OCI-LY1 (cell line): ENCODE measurements around the gene TNPO2.

ENCODE experiments used
- EZH2 ChIP-seq: fragments of 200-600 bp; sonication (generic), shearing (Covaris generic); IDR thresholded peaks from 2 replicates; pipeline ENCODE4 v1.8.0; 2017; ENCODE audit warnings: borderline replicate concordance, mixed run types, mild to moderate bottlenecking, antibody characterized with exemption, low read length, moderate library complexity, mixed read lengths
- TF ChIP-seq, protein P1 (sequence below): fragments of 200-600 bp; sonication (generic), shearing (Covaris generic); IDR thresholded peaks from 2 replicates; pipeline ENCODE4 v1.5.1; 2017; ENCODE audit warnings: mild to moderate bottlenecking, antibody characterized with exemption, low read length, moderate library complexity, mixed read lengths

DNA sequence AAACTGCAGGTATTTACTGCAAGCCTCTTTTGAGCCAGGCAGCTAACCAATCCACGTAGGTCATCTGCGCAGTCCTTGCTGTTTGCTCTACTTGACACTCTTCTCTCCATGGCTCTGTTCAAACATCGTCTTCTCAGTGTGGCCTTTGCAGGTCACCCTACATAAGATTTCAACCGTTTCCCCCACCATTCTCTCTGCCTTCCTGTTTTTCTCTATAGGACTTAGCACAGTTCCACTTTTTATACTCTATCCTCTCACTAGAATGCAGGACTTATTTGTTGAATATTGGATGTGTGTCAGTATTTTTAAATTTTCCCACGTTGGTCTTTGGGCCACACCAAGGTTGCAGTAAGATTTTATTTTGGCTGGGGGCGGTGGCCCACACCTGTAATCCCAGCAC, 25.6 kb downstream of the TNPO2 start:
- TF ChIP-seq, protein P1, sequence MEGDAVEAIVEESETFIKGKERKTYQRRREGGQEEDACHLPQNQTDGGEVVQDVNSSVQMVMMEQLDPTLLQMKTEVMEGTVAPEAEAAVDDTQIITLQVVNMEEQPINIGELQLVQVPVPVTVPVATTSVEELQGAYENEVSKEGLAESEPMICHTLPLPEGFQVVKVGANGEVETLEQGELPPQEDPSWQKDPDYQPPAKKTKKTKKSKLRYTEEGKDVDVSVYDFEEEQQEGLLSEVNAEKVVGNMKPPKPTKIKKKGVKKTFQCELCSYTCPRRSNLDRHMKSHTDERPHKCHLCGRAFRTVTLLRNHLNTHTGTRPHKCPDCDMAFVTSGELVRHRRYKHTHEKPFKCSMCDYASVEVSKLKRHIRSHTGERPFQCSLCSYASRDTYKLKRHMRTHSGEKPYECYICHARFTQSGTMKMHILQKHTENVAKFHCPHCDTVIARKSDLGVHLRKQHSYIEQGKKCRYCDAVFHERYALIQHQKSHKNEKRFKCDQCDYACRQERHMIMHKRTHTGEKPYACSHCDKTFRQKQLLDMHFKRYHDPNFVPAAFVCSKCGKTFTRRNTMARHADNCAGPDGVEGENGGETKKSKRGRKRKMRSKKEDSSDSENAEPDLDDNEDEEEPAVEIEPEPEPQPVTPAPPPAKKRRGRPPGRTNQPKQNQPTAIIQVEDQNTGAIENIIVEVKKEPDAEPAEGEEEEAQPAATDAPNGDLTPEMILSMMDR, result no peak
- TF ChIP-seq EZH2, result no peak
